Amniotic stem cell (primary cell): ENCODE results near the gene GLIS2.
"Not testable (repeated sequence)": the region's sequence is repeated elsewhere in the genome, so short reads cannot be mapped to it uniquely, and the experiment has no call there.

ENCODE experiments used
- DNase-seq: peaks from one replicate; lab custom pipeline; 2025; lab: John Stamatoyannopoulos, UW

Gene GLIS2

GRCh38 chr16:4334724-4335495 is 19.0 kb downstream of the GLIS2 start:
- no peak for DNase-seq

DNA sequence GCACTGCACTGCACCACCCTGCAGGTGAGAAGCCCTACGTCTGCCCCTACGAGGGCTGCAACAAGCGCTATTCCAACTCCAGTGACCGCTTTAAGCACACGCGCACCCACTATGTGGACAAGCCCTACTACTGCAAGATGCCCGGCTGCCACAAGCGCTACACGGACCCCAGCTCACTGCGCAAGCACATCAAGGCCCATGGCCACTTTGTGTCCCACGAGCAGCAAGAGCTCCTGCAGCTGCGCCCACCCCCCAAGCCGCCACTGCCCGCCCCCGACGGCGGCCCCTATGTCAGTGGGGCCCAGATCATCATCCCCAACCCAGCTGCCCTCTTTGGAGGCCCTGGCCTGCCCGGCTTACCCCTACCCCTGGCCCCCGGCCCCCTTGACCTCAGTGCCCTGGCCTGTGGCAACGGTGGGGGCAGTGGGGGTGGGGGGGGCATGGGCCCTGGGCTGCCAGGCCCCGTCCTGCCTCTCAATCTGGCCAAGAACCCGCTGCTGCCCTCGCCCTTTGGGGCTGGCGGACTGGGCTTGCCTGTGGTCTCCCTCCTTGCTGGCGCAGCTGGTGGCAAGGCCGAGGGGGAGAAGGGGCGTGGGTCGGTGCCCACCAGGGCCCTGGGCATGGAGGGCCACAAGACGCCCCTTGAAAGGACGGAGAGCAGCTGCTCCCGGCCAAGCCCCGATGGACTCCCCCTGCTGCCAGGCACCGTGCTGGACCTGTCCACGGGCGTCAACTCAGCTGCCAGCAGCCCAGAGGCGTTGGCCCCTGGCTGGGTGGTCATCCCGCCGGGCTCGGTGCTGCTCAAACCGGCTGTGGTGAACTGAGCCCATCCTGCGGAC is 21.1 kb downstream of the GLIS2 start:
- no peak for DNase-seq

GRCh38 chr16:4337540-4338088 is 21.7 kb downstream of the GLIS2 start:
- no peak for DNase-seq

DNA sequence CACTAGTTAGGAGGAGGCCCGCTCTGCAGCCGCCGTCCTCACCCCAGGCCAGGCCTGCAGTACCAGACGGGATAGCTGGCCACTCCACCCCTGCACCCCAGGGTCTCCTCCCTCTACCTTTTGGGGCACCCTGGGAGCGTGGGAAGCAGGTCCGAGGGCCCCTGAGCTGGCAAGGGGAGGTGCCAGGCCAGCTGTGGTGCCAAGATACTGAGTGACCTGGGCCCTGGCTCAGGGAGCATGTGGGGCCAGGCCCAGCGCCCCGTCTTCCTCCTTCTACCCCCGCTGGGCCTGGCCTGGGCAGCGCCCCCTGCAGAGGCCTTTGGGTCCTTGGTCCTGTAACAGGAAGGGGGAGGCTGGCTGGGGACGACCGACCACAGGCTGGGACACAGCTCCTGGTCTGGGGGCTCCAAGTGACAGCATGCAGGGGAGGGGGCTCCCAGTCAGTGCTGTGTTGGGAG is 22.3 kb downstream of the GLIS2 start:
- DNase-seq = no peak

DNA sequence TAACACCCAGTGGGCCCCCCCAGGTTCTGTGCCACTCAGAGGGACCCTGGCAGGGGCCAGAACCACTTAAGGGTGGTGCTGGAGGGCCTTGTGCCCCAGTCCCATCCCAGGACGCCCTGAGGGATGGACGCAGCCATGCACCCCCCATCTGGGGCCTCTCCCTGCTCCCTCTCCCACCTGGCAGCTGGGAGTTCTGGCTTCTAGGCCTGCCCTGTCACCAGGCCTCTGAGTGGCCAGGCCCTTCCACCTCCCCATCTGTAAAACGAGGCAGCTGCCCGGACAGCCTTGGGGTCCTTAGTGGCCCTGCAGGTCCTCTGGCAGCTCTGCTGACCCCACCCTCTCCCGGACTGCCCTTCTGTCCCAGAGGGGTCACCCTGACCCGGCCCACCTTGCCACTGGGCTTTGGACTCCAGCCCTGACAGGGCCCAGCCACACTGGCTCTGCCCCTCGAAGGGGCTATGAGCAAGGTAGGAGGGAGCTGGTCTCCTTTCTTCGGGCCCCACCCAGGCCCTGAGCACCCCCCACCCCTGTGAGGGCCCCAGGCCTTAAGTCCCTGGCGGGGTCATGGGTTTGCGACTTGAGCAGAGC is 22.9 kb downstream of the GLIS2 start:
- no peak for DNase-seq

GRCh38 chr16:4339455-4339854 is 23.6 kb downstream of the GLIS2 start:
- DNase-seq = no peak

GRCh38 chr16:4339909-4340308 is 24.0 kb downstream of the GLIS2 start:
- DNase-seq = no peak

DNA sequence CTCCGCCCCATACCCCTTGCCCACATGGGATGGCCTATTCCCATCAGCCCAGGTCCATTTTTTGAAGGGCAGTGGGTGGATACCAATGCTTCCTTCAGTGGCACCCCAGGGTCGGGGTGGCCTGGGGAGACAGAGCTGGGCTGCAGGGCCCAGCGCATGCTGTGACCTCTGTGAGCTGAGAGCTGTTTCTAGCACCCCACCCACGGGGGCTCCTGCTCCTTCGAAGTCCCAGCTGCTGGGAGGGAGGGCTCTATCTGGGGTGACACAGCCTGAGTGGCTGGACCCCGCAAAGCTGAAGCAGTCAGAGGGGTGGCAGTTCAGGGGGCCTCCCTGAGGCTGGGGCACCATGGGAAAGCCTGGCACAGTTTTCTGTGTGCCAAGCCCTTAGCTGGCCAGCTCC is 24.6 kb downstream of the GLIS2 start:
- DNase-seq = no peak

GRCh38 chr16:4341250-4341649 is 25.4 kb downstream of the GLIS2 start:
- no peak for DNase-seq

- DNase-seq = no peak
These were observed 27.2 kb downstream of the GLIS2 start for GRCh38 chr16:4342866-4343744.

- DNase-seq = not testable (repeated sequence)
These were observed 28.6 kb downstream of the GLIS2 start for GRCh38 chr16:4344300-4344982.

- DNase-seq = no peak
These were observed 29.3 kb downstream of the GLIS2 start for GRCh38 chr16:4344983-4345835.

DNA sequence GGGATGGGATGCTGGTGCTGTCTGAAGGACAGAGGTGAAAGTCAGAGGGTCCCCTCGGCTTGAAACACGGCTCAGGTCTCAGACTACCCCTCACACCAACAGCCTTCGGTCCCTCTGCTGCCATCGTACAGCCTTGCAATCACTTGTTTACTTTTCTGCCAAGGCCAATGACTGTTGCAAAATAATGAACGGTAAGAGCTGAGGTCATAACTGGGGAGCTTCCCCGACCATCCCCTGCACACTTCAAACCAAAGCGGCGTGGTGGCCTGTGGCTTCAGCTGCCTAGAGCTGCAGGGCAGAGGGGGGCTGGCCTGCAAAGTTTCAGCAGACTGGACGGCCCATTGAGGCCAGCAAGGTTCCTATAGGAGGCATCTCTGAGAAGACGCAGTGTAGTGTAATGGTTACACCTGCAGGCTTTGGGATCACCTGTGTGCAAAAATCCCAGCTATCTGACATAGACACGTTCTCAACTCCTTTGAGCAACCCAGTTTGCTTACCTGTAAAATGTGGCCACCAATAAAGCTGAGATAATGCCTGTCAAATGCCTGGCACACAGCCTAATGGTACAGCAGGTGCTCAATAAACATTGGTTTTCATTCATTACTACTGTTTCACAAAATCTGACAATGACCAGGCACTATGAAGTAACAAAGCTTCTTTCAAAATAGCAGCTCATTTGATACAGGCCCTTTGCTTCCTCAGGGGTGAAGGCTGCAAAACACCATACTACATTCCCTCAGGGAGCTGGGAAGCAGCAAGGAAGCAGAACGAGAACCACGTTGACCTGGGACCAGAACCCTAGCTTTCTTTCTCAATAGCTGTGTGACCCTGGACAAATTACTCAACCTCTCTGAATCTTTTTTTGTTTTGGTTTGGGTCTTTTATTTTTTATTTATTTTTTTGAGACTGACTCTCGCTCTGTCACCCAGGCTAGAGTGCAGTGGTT is 30.2 kb downstream of the GLIS2 start:
- no peak for DNase-seq

DNA sequence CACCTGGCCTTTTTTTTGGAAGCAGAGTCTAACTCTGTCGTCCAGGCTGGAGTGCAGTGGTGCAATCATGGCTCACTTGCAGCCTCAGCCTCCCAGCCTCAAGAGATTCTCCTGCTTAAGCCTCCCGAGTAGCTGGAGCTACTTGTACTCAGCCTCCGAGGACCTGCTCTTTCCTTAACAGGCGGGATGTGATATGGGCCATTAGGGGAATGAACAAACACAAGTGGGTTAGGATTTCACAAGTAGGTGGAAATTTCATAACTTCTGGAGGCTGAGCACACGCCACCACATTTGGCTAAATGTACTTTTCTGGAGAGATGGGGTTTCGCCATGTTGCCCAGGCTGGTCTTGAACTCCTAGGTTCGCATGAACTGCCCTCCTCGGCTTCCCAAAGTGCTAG is 31.1 kb downstream of the GLIS2 start:
- no peak for DNase-seq

GRCh38 chr16:4347765-4348509 is 32.1 kb downstream of the GLIS2 start:
- DNase-seq = no peak

DNA sequence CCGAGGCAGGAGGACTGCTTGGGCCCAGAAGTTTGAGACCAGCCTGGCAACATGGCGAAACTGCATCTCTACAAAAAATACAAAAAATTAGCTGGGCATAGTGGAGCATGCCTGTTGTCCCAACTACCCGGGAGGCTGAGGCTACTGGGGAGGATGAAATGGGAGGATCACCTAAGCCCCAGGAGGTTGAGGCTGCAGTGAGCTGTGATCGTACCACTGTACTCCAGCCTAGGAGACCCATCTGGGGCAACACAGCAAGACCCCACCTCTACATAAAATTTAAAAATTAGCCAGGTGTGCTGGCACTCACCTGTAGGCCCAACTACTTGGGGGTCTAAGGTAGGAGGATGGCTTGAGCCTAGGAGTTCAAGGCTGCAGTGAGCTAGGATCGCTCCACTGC is 33.5 kb downstream of the GLIS2 start:
- no peak for DNase-seq

GRCh38 chr16:4350365-4350786 is 34.5 kb downstream of the GLIS2 start:
- no peak for DNase-seq
